ENCODE results near the gene ANKRD42. TPM values are rescaled to one million over a fixed set of nuclear protein-coding genes. Genes with fewer than 3 reads are reported as not detected.

The ANKRD42 gene
- total and polyA plus RNA-seq, 9 of the 15 experiments (the other 6 are each of a cell fraction or from before 2014, with no cell fraction given), result 2.8 to 9.1 (median 6.1) TPM

- H3K9me1 ChIP-seq (ENCODE audit: control insufficient read depth, insufficient read depth, low read length), result no peaks in the 10 kb centered on the region
- TF ChIP-seq ZNF316 (IDR thresholded peaks at IDR 0.05) (peak; percentile 90), NFE2 (IDR thresholded peaks at IDR 0.05; ENCODE audit: low read depth) (peak; percentile 26; the same call in 1 of the 2 replicates), MAFG (tag; conservative IDR thresholded peaks at IDR 0.05) (peak; percentile 80), ZC3H4 (CRISPR knock-in tag; IDR thresholded peaks at IDR 0.05; ENCODE audit: borderline replicate concordance) (no peak), CBX3 (IDR thresholded peaks at IDR 0.05; ENCODE audit: borderline replicate concordance in 1 of 2, low read length in 2 of 2) (no peak), MAFK (IDR thresholded peaks at IDR 0.05; ENCODE audit: low read length) (peak; percentile 83), MAFF (IDR thresholded peaks at IDR 0.05; ENCODE audit: low read length) (peak; percentile 79), C11orf30 (IDR thresholded peaks at IDR 0.05; ENCODE audit: low read depth) (peak; percentile 87)
- CTCF ChIA-PET (ENCODE audit: low intra/inter-chr PET ratio), result no interaction called here
- no peaks in the 10 kb centered on the region for H3K27me3 ChIP-seq (ENCODE audit: control insufficient read depth in 2 of 2, insufficient read depth in 2 of 2, low read length in 2 of 2)
- H3K4me2 ChIP-seq (ENCODE audit: insufficient read depth, low read length), result no peak overlapping the region
- POLR2A ChIA-PET, result interaction anchor here (0.5 to 0.7 kb wide), 2 partner anchors 8 to 19 kb away, joined by 3 read pairs; no protein-coding TSS in a partner anchor
- in situ Hi-C loops (cut with MboI), result no loop called here
- H3K36me3 ChIP-seq (ENCODE audit: control insufficient read depth, insufficient read depth, low read length), result peaks cover 59% of the 10 kb centered on the region; the same call in 1 of the 3 replicates
- H3K79me2 ChIP-seq (ENCODE audit: control insufficient read depth, insufficient read depth, low read length), result no peaks in the 10 kb centered on the region
- FAIRE-seq, result no peak
- no peak overlapping the region for H3K27ac ChIP-seq (ENCODE audit: extremely low read depth, low read depth, low read length)
- ATAC-seq, result no peak
- no peaks in the 10 kb centered on the region for H4K20me1 ChIP-seq (replicated peaks; ENCODE audit: control insufficient read depth, insufficient read depth, low read length)
- no peak overlapping the region for H3K9ac ChIP-seq (ENCODE audit: insufficient read depth in 1 of 2, low read depth in 2 of 2, low read length in 2 of 2)
- WGBS (ENCODE audit: insufficient coverage, low coverage, missing lambda C conversion rate), result 75% methylated on average over 8 of the region's 8 CpGs
- no peak overlapping the region for H3K4me3 ChIP-seq
- no peak for DNase-seq (ENCODE audit: extremely low read depth in 1 of 4, low spot score in 3 of 4)
- intact Hi-C loops (cut with micrococcal nuclease), result no loop called here
- BruUV-seq (replicated peaks), result no TSS peak
- no peaks in the 10 kb centered on the region for H3K4me1 ChIP-seq (replicated peaks in 1 of 2; ENCODE audit: control insufficient read depth in 2 of 2, insufficient read depth in 2 of 2, low read length in 2 of 2)
- no peak overlapping the region for H2AFZ ChIP-seq (ENCODE audit: low read depth, low read length)
- H3K9me3 ChIP-seq (replicated peaks; ENCODE audit: control insufficient read depth, insufficient read depth, low read depth, low read length), result no peaks in the 10 kb centered on the region
Observed at GRCh38 chr11:83275888-83276641, 82.6 kb downstream of the ANKRD42 start.
